PC-3 (cell line): ENCODE results near the gene ZNF423. TPM values are rescaled to one million over a fixed set of nuclear protein-coding genes. Genes with fewer than 3 reads are reported as not detected.

Experiments used
- ATAC-seq: fragments of 200-7000 bp; cut with Tn5 transposase; 2 replicates; pipeline ENCODE4 v1.9.1; 2020; ENCODE audit warnings: mild to moderate bottlenecking, moderate library complexity
- BruUV-seq: library from RNA; stranded (reverse); fragments of 400-500 nt; replicated peaks from 2 replicates; lab custom pipeline; 2021; lab: Mats Ljungman, UMichigan
- CTCF ChIA-PET: fragments of 300-600 bp; sonication (Branson Sonifier 250); formaldehyde crosslinking; loops from one replicate; lab custom pipeline; 2022; ENCODE audit warnings: antibody characterized with exemption; lab: Charles Lee
- POLR2A ChIA-PET: fragments of 300-600 bp; sonication (Branson Sonifier 250); formaldehyde crosslinking; loops from one replicate; lab custom pipeline; 2022; ENCODE audit warnings: antibody characterized with exemption; ENCODE audit not compliant: unreplicated experiment; lab: Charles Lee
- DNase-seq: peaks from one replicate; pipeline ENCODE4 v3.0.0-alpha.2; 2015
- H2AFZ ChIP-seq: fragments of 300-600 bp; sonication (generic); 2 replicates; pipeline ENCODE4 v1.6.0; 2016; ENCODE audit warnings: antibody characterized with exemption, low read length
- H3F3A ChIP-seq: fragments of 300-600 bp; sonication (generic); one replicate; pipeline ENCODE4 v1.6.0; 2017; ENCODE audit warnings: antibody characterized with exemption, low read length, control low read depth, mild to moderate bottlenecking; ENCODE audit not compliant: unreplicated experiment
- H3K27ac ChIP-seq: fragments of 300-600 bp; sonication (generic); 2 replicates; pipeline ENCODE4 v1.5.1; 2016; ENCODE audit warnings: mild to moderate bottlenecking, low read length
- H3K27me3 ChIP-seq: fragments of 300-600 bp; sonication (generic); 2 replicates; pipeline ENCODE4 v1.6.1; 2016; ENCODE audit warnings: low read length, mixed read lengths
- H3K36me3 ChIP-seq: fragments of 300-600 bp; sonication (generic); 2 replicates; pipeline ENCODE4 v1.6.1; 2016; ENCODE audit warnings: low read depth, mixed run types, low read length, mixed read lengths
- H3K4me1 ChIP-seq: fragments of 300-600 bp; sonication (generic); 2 replicates; pipeline ENCODE4 v1.5.1; 2016; ENCODE audit warnings: low read length; ENCODE audit not compliant: insufficient read depth
- H3K4me2 ChIP-seq: fragments of 300-600 bp; sonication (generic); 2 replicates; pipeline ENCODE4 v1.6.0; 2016; ENCODE audit warnings: low read length
- H3K4me3 ChIP-seq: fragments of 300-600 bp; sonication (generic); 2 replicates; pipeline ENCODE4 v1.5.1; 2016; ENCODE audit warnings: mild to moderate bottlenecking, low read length, mixed read lengths
- H3K79me2 ChIP-seq: fragments of 300-600 bp; sonication (generic); 2 replicates; pipeline ENCODE4 v1.6.1; 2017; ENCODE audit warnings: low read length, mixed read lengths
- H3K9ac ChIP-seq: fragments of 300-600 bp; sonication (generic); 2 replicates; pipeline ENCODE4 v1.6.0; 2016; ENCODE audit warnings: mild to moderate bottlenecking, low read length
- H3K9me2 ChIP-seq: fragments of 300-600 bp; sonication (generic); replicated peaks from 2 replicates; pipeline ENCODE4 v1.6.1; 2016; ENCODE audit warnings: mixed run types, low read length, mixed read lengths
- H3K9me3 ChIP-seq: fragments of 300-600 bp; sonication (generic); 2 replicates; pipeline ENCODE4 v1.6.1; 2016; ENCODE audit warnings: low read length, mixed read lengths
- H4K20me1 ChIP-seq: fragments of 300-600 bp; sonication (generic); 2 replicates; pipeline ENCODE4 v1.6.1; 2016; ENCODE audit warnings: low read length, mixed read lengths
- CTCF ChIP-seq: fragments of 300-600 bp; sonication (generic); conservative IDR thresholded peaks from 2 replicates; pipeline ENCODE4 v1.5.1; 2017; ENCODE audit warnings: antibody characterized with exemption, low read depth, mild to moderate bottlenecking, low read length
- EZH2 ChIP-seq: fragments of 300-600 bp; sonication (generic); IDR thresholded peaks from one replicate; pipeline ENCODE4 v1.6.1; 2017; ENCODE audit warnings: antibody characterized with exemption, mild to moderate bottlenecking, low read length; ENCODE audit not compliant: unreplicated experiment
- EZH2phosphoT487 ChIP-seq: fragments of 300-600 bp; sonication (generic); IDR thresholded peaks from 2 replicates; pipeline ENCODE4 v1.6.1; 2018; ENCODE audit warnings: mild to moderate bottlenecking, antibody characterized with exemption, low read length, borderline replicate concordance
- intact Hi-C: fragments of 100-400 bp; cut with micrococcal nuclease; formaldehyde crosslinking; loops from 2 replicates; pipeline ENCODE4 v1.9.0; 2023
- total RNA-seq: library from RNA; depleted of rRNA; stranded (reverse); fragments of >200 nt; gene quantifications from 2 replicates; pipeline ENCODE4 v1.2.3, GENCODE V29; 2014

ZNF423 gene
- total RNA-seq, 1 experiment from 2014 or later = not detected

- ChIA-PET POLR2A (no interaction called here), CTCF (no interaction called here)
- H3K9ac ChIP-seq = no peak overlapping the region
- H3K27me3 ChIP-seq = peaks cover 23% of the 10 kb centered on the region
- BruUV-seq = no TSS peak
- H4K20me1 ChIP-seq = no peaks in the 10 kb centered on the region
- TF ChIP-seq EZH2phosphoT487 = no peak
- TF ChIP-seq EZH2 = no peak
- no peak for TF ChIP-seq CTCF
- H3K9me2 ChIP-seq = no peaks in the 10 kb centered on the region
- H3K27ac ChIP-seq = no peak overlapping the region
- intact Hi-C loops = no loop called here
- H3K4me2 ChIP-seq = no peak overlapping the region
- no peak overlapping the region for H3K4me3 ChIP-seq
- H2AFZ ChIP-seq = no peak overlapping the region
- H3K79me2 ChIP-seq = no peaks in the 10 kb centered on the region
- H3K36me3 ChIP-seq = no peaks in the 10 kb centered on the region
- no peak for DNase-seq
- H3K9me3 ChIP-seq = no peaks in the 10 kb centered on the region
- H3K4me1 ChIP-seq = no peaks in the 10 kb centered on the region
- H3F3A ChIP-seq = no peaks in the 10 kb centered on the region
- ATAC-seq = no peak
Observed at GRCh38 chr16:49755716-49756505, 100.0 kb downstream of the ZNF423 start.

- H3K4me2 ChIP-seq = peak overlapping the region; percentile 48
- no peaks in the 10 kb centered on the region for H3K36me3 ChIP-seq
- DNase-seq (peak; percentile 28), ATAC-seq (peak; percentile 55; the same call in 1 of the 2 replicates)
- H3K4me3 ChIP-seq = no peak overlapping the region; the same call in 1 of the 2 replicates
- POLR2A ChIA-PET = no interaction called here
- H3F3A ChIP-seq = no peaks in the 10 kb centered on the region
- TF ChIP-seq EZH2 (no peak), EZH2phosphoT487 (no peak), CTCF (peak; percentile 36)
- no peaks in the 10 kb centered on the region for H3K4me1 ChIP-seq
- no peaks in the 10 kb centered on the region for H3K9me3 ChIP-seq
- no peaks in the 10 kb centered on the region for H3K9me2 ChIP-seq
- BruUV-seq = no TSS peak
- H3K79me2 ChIP-seq = no peaks in the 10 kb centered on the region
- intact Hi-C loops = no loop called here
- H4K20me1 ChIP-seq = no peaks in the 10 kb centered on the region
- CTCF ChIA-PET = no interaction called here
- H2AFZ ChIP-seq = peak overlapping the region; percentile 42; the same call in 1 of the 2 replicates
- H3K27me3 ChIP-seq = peaks cover 23% of the 10 kb centered on the region
- H3K9ac ChIP-seq = no peak overlapping the region
- H3K27ac ChIP-seq = no peak overlapping the region
Observed at GRCh38 chr16:49755313-49755620, 100.6 kb downstream of the ZNF423 start.
